Measurements from ENCODE around the gene CHKA.

- TF ChIP-seq EZH2phosphoT487 (IDR thresholded peaks at IDR 0.05; ENCODE audit: borderline replicate concordance) = no peak
- no peak for TF ChIP-seq CTCF (conservative IDR thresholded peaks at IDR 0.05; ENCODE audit: low read length)
Observed at GRCh38 chr11:68163691-68164090, 42.5 kb upstream of the CHKA start.
